Natural killer cell (primary cell): ENCODE results near the gene EVI5L. TPM values are rescaled to one million over a fixed set of nuclear protein-coding genes. Genes with fewer than 3 reads are reported as not detected.

Experiments
- ATAC-seq, 3 donors: fragments of 150-1000 bp in 2 of 3; fragments of 200-7000 bp in 1 of 3; cut with Tn5 transposase; 1 replicate in 1 of 3; 2 replicates in 2 of 3; pipeline ENCODE4 v1.10.0; 2021; ENCODE audit warnings: mild to moderate bottlenecking in 2 of 3, moderate library complexity in 2 of 3
- DNase-seq, 2 donors: peaks; one replicate each; pipeline versions ENCODE4 v3.0.0 to v3.0.0-alpha.2; 2013 to 2021; ENCODE audit warnings: mixed read lengths in 1 of 2
- H3K27ac ChIP-seq: one replicate; pipeline ENCODE4 v1.5.1; 2013; ENCODE audit warnings: mild to moderate bottlenecking, low read length
- H3K27me3 ChIP-seq: one replicate; pipeline ENCODE4 v1.6.1; 2013; ENCODE audit warnings: low read length; ENCODE audit not compliant: control insufficient read depth, insufficient read depth
- H3K36me3 ChIP-seq: one replicate; pipeline ENCODE4 v1.6.1; 2013; ENCODE audit warnings: low read length; ENCODE audit not compliant: control insufficient read depth, insufficient read depth
- H3K4me1 ChIP-seq: one replicate; pipeline ENCODE4 v1.6.1; 2013; ENCODE audit warnings: low read length; ENCODE audit not compliant: control insufficient read depth, insufficient read depth
- H3K4me3 ChIP-seq: one replicate; pipeline ENCODE4 v1.5.1; 2013; ENCODE audit warnings: low read length
- H3K9me3 ChIP-seq: one replicate; pipeline ENCODE4 v1.6.1; 2013; ENCODE audit warnings: low read length; ENCODE audit not compliant: control insufficient read depth, insufficient read depth
- H3K27ac Mint-ChIP-seq, 2 donors: one replicate each; pipeline ENCODE4 v1.8.0; 2022; ENCODE audit warnings: mild to moderate bottlenecking in 2 of 2, mixed read lengths in 2 of 2, moderate library complexity in 1 of 2
- H3K27me3 Mint-ChIP-seq, 2 donors: one replicate each; pipeline ENCODE4 v1.8.0; 2022; ENCODE audit warnings: low read depth in 2 of 2, mixed read lengths in 2 of 2
- H3K36me3 Mint-ChIP-seq: one replicate; pipeline ENCODE4 v1.8.0; 2022; ENCODE audit warnings: mixed read lengths
- H3K4me1 Mint-ChIP-seq, 2 donors: one replicate each; pipeline ENCODE4 v1.8.0; 2022; ENCODE audit warnings: mixed read lengths in 2 of 2
- H3K4me3 Mint-ChIP-seq: one replicate; pipeline ENCODE4 v1.8.0; 2022; ENCODE audit warnings: mild to moderate bottlenecking, moderate library complexity, mixed read lengths
- H3K9me3 Mint-ChIP-seq, 2 donors: one replicate each; pipeline ENCODE4 v1.8.0; 2022; ENCODE audit warnings: mixed read lengths in 2 of 2
- WGBS: methylation state at CpG from one replicate; pipeline ENCODE4 v1.1.7; 2013; ENCODE audit warnings: missing lambda C conversion rate; ENCODE audit not compliant: insufficient coverage; 5-methylcytosine and 5-hydroxymethylcytosine counted together
- intact Hi-C: fragments of 100-400 bp; cut with micrococcal nuclease; formaldehyde crosslinking; loops from one replicate; pipeline ENCODE4 v1.14.2; 2022
- total RNA-seq, 4 donors: library from RNA; stranded (reverse); fragments of 120-200 nt in 1 of 4; gene quantifications; one replicate each; pipeline versions ENCODE4 v1.2.3 to v1.2.4, GENCODE V29; 2013 to 2022
- TF ChIP-seq, protein P1 (sequence below): fragments of 200-600 bp; IDR thresholded peaks from one replicate; pipeline ENCODE4 v1.8.0; 2022; ENCODE audit warnings: antibody characterized with exemption

Gene EVI5L
- total RNA-seq, 3 donors from 2014 or later (not counting 1 experiment from before 2014, with no cell fraction given): 9.6 to 13.5 (median 11.3) TPM

DNA sequence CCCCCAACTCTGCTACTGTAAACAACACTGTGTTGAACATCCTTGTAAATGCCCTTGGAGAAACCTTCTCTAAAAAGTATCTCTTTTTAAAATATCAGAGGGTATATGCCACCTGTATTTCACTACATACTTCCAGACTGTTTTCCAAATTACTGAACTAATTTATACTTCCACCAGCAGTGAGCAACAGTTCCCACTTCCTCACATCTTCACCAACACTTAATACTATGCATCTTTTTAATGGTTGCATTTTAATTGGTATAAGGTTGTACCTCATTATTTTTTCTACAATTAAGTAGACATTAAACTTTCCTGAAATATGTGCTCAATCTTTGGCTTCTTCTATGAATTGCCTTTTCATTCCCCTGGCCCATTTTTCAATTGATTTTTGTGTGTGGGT is 45.2 kb upstream of the EVI5L start:
- Histone ChIP-seq H3K4me3 (no peak overlapping the region), H3K4me1 (peaks cover 7% of the 10 kb centered on the region), H3K27ac (no peak overlapping the region), H3K36me3 (no peaks in the 10 kb centered on the region), H3K27me3 (peaks cover 13% of the 10 kb centered on the region), H3K9me3 (no peaks in the 10 kb centered on the region)
- TF ChIP-seq, protein P1, sequence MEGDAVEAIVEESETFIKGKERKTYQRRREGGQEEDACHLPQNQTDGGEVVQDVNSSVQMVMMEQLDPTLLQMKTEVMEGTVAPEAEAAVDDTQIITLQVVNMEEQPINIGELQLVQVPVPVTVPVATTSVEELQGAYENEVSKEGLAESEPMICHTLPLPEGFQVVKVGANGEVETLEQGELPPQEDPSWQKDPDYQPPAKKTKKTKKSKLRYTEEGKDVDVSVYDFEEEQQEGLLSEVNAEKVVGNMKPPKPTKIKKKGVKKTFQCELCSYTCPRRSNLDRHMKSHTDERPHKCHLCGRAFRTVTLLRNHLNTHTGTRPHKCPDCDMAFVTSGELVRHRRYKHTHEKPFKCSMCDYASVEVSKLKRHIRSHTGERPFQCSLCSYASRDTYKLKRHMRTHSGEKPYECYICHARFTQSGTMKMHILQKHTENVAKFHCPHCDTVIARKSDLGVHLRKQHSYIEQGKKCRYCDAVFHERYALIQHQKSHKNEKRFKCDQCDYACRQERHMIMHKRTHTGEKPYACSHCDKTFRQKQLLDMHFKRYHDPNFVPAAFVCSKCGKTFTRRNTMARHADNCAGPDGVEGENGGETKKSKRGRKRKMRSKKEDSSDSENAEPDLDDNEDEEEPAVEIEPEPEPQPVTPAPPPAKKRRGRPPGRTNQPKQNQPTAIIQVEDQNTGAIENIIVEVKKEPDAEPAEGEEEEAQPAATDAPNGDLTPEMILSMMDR: no peak
- DNase-seq: no peak
- Mint-ChIP-seq H3K4me1 (peaks cover 0 to 5% of the 10 kb centered on the region in 2 donors), H3K9me3 (peaks cover 0 to 4% of the 10 kb centered on the region in 2 donors), H3K36me3 (no peaks in the 10 kb centered on the region), H3K27me3 (peaks cover 41 to 42% of the 10 kb centered on the region in 2 donors), H3K4me3 (no peak overlapping the region), H3K27ac (no peak overlapping the region)
- intact Hi-C loops: no loop called here
- no peak for ATAC-seq

- Histone ChIP-seq H3K27me3 (peaks cover 13% of the 10 kb centered on the region), H3K4me1 (peaks cover 7% of the 10 kb centered on the region), H3K4me3 (no peak overlapping the region), H3K27ac (no peak overlapping the region), H3K36me3 (no peaks in the 10 kb centered on the region), H3K9me3 (no peaks in the 10 kb centered on the region)
- no peaks in the 10 kb centered on the region for H3K36me3 Mint-ChIP-seq
- DNase-seq (no peak), ATAC-seq (no peak)
- TF ChIP-seq, protein P1: no peak
- peaks cover 0 to 4% of the 10 kb centered on the region in 2 donors for H3K9me3 Mint-ChIP-seq
- intact Hi-C loops: no loop called here
- peaks cover 42 to 44% of the 10 kb centered on the region in 2 donors for H3K27me3 Mint-ChIP-seq
- no peak overlapping the region for H3K4me3 Mint-ChIP-seq
- H3K4me1 Mint-ChIP-seq: peaks cover 0 to 5% of the 10 kb centered on the region in 2 donors
- WGBS: 37% methylated on average over 10 of the region's 10 CpGs
- H3K27ac Mint-ChIP-seq: no peak overlapping the region
These were observed 42.9 kb upstream of the EVI5L start for GRCh38 chr19:7787141-7787540.

GRCh38 chr19:7787602-7788177 is 42.3 kb upstream of the EVI5L start:
- Mint-ChIP-seq H3K27ac (no peak overlapping the region), H3K27me3 (peaks cover 47 to 48% of the 10 kb centered on the region in 2 donors), H3K36me3 (no peaks in the 10 kb centered on the region), H3K4me1 (peaks cover 0 to 5% of the 10 kb centered on the region in 2 donors), H3K9me3 (peaks cover 0 to 4% of the 10 kb centered on the region in 2 donors), H3K4me3 (no peak overlapping the region)
- TF ChIP-seq, protein P1: no peak
- Histone ChIP-seq H3K4me1 (peaks cover 7% of the 10 kb centered on the region), H3K4me3 (no peak overlapping the region), H3K36me3 (no peaks in the 10 kb centered on the region), H3K27ac (no peak overlapping the region), H3K27me3 (peaks cover 13% of the 10 kb centered on the region), H3K9me3 (no peaks in the 10 kb centered on the region)
- no peak for DNase-seq
- no peak for ATAC-seq
- WGBS: 23% methylated on average over 22 of the region's 22 CpGs
- intact Hi-C loops: no loop called here
